PC-9 (cell line): ENCODE measurements around the gene SCUBE2.

ENCODE experiments used
- EZH2 ChIP-seq: fragments of 200-600 bp; sonication (generic); IDR thresholded peaks from 2 replicates; pipeline ENCODE4 v1.8.0; 2017; ENCODE audit warnings: antibody characterized with exemption, low read depth
- TF ChIP-seq, protein P1 (sequence below): fragments of 200-600 bp; sonication (generic); conservative IDR thresholded peaks from 2 replicates; pipeline ENCODE4 v1.6.1; 2017; ENCODE audit warnings: mixed run types, antibody characterized with exemption, mild to moderate bottlenecking, moderate library complexity

DNA sequence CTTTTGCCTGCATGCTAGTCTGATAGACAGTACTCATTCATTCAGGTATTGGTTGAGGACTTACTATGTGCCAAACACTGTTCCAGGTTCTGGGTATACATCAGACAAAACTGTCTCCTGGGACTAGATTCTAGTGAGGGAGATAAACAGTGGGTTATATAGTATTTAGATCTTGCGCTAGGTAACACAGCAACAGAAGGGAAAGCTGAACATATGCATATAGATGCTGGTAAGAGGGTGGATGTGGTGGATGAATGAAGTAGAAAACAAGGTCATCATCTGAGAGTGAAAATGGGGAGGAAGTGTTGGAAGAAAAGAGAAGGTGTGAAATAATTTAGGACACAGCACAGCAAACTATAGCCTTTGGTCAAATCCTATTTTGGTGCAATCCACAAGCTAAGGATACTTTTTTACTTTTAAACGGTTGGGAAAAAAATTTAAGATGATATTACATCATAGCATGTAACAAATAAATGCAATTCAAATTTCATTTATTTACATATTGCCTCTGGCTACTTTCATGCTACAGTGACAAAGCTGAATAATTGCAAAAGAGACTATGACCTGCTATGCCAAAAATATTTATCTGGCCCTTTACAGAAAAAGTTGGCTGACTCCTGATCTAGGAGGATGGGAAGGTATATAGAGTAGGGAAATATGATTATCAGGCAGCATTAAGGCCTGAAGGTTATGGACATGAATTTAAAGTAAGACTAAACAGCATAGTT, 120.0 kb downstream of the SCUBE2 start:
- TF ChIP-seq EZH2: no peak
- TF ChIP-seq, protein P1, sequence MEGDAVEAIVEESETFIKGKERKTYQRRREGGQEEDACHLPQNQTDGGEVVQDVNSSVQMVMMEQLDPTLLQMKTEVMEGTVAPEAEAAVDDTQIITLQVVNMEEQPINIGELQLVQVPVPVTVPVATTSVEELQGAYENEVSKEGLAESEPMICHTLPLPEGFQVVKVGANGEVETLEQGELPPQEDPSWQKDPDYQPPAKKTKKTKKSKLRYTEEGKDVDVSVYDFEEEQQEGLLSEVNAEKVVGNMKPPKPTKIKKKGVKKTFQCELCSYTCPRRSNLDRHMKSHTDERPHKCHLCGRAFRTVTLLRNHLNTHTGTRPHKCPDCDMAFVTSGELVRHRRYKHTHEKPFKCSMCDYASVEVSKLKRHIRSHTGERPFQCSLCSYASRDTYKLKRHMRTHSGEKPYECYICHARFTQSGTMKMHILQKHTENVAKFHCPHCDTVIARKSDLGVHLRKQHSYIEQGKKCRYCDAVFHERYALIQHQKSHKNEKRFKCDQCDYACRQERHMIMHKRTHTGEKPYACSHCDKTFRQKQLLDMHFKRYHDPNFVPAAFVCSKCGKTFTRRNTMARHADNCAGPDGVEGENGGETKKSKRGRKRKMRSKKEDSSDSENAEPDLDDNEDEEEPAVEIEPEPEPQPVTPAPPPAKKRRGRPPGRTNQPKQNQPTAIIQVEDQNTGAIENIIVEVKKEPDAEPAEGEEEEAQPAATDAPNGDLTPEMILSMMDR: no peak
